ENCODE measurements around the gene EIF3D.

Gene EIF3D

DNA sequence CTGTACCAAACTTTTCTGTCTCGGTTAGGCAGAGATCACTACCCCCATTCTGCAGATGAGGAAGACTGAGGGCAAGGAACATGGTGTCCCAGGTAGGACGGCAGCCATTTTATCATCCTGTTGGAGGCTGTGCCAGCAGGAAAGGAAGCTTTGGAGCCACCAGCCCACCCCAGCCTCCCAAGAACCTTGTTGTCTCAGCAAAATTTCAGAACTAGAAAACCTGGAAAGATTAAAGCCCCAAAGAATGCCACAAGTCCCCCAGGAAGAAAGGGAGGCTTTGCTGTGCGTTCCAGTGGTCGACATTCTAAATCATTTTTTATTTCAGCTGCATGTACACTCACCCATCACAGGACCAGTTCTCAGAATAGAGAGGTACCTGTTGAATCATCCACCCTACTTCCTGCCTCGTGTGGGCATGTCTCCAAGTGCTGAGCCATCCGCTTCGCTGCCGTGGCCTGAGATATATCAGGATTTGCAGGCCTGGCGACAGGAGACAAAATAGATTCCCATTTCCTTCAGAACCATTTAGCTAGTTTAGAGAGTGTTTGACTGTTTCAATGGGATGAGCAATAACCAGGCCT, 13.0 kb upstream of the EIF3D start:
- no peaks in the 10 kb centered on the region for H3K9me3 ChIP-seq (ENCODE audit: control insufficient read depth, insufficient read depth, low read depth, low read length)
- H3K36me3 ChIP-seq (ENCODE audit: control insufficient read depth in 2 of 2, insufficient read depth in 1 of 2, low read length in 2 of 2): no peaks in the 10 kb centered on the region
- H3K4me1 ChIP-seq (ENCODE audit: control insufficient read depth, insufficient read depth, low read length): no peaks in the 10 kb centered on the region
- CTCF ChIA-PET: interaction anchor here (0.6 to 2.9 kb wide), 9 partner anchors 11 to 718 kb away, joined by 3 to 29 read pairs (median 3); no protein-coding TSS in a partner anchor
- TF ChIP-seq SP7 (tag by site-specific recombination; IDR thresholded peaks at IDR 0.05) (no peak), ZNF175 (tag by site-specific recombination; IDR thresholded peaks at IDR 0.05) (no peak), ZNF112 (tag by site-specific recombination; IDR thresholded peaks at IDR 0.05) (no peak), ZFP3 (tag by site-specific recombination; IDR thresholded peaks at IDR 0.05; ENCODE audit: low read depth) (no peak), ZBTB8A (tag by site-specific recombination; IDR thresholded peaks at IDR 0.05) (no peak), ZNF350 (tag by site-specific recombination; IDR thresholded peaks at IDR 0.05) (no peak), ZNF623 (tag by site-specific recombination; IDR thresholded peaks at IDR 0.05) (no peak), GLI4 (tag by site-specific recombination; IDR thresholded peaks at IDR 0.05) (no peak), REPIN1 (tag by site-specific recombination; IDR thresholded peaks at IDR 0.05; ENCODE audit: low read depth) (no peak), SCRT1 (tag by site-specific recombination; IDR thresholded peaks at IDR 0.05; ENCODE audit: borderline replicate concordance) (peak; percentile 91), SCRT2 (tag by site-specific recombination; IDR thresholded peaks at IDR 0.05) (peak; percentile 95), ZNF335 (tag by site-specific recombination; conservative IDR thresholded peaks at IDR 0.05) (no peak), OSR2 (tag by site-specific recombination; IDR thresholded peaks at IDR 0.05) (no peak), ZNF140 (tag by site-specific recombination; IDR thresholded peaks at IDR 0.05) (no peak)
- TF ChIP-seq, protein P1, sequence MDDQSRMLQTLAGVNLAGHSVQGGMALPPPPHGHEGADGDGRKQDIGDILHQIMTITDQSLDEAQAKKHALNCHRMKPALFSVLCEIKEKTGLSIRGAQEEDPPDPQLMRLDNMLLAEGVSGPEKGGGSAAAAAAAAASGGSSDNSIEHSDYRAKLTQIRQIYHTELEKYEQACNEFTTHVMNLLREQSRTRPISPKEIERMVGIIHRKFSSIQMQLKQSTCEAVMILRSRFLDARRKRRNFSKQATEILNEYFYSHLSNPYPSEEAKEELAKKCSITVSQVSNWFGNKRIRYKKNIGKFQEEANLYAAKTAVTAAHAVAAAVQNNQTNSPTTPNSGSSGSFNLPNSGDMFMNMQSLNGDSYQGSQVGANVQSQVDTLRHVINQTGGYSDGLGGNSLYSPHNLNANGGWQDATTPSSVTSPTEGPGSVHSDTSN (CRISPR knock-in tag; IDR thresholded peaks at IDR 0.05): no peak
- TF ChIP-seq, protein P2, sequence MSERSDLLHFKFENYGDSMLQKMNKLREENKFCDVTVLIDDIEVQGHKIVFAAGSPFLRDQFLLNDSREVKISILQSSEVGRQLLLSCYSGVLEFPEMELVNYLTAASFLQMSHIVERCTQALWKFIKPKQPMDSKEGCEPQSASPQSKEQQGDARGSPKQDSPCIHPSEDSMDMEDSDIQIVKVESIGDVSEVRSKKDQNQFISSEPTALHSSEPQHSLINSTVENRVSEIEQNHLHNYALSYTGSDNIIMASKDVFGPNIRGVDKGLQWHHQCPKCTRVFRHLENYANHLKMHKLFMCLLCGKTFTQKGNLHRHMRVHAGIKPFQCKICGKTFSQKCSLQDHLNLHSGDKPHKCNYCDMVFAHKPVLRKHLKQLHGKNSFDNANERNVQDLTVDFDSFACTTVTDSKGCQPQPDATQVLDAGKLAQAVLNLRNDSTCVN (tag by site-specific recombination; optimal IDR thresholded peaks at IDR 0.05): no peak
- TF ChIP-seq, protein P3, sequence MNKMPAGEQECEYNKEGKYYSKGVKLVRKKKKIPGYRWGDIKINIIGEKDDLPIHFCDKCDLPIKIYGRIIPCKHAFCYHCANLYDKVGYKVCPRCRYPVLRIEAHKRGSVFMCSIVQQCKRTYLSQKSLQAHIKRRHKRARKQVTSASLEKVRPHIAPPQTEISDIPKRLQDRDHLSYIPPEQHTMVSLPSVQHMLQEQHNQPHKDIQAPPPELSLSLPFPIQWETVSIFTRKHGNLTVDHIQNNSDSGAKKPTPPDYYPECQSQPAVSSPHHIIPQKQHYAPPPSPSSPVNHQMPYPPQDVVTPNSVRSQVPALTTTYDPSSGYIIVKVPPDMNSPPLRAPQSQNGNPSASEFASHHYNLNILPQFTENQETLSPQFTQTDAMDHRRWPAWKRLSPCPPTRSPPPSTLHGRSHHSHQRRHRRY (tag by site-specific recombination; IDR thresholded peaks at IDR 0.05): no peak
- POLR2A ChIA-PET: interaction anchor here (1.1 to 1.3 kb wide), 2 partner anchors 12 to 234 kb away, joined by 3 to 4 read pairs; partner anchors contain the start of genes EIF3D and IFT27
- H3K27ac ChIP-seq (ENCODE audit: extremely low read depth, low read depth, low read length): no peak overlapping the region
- no peak overlapping the region for H3K4me3 ChIP-seq (ENCODE audit: low read depth, low read length)

DNA sequence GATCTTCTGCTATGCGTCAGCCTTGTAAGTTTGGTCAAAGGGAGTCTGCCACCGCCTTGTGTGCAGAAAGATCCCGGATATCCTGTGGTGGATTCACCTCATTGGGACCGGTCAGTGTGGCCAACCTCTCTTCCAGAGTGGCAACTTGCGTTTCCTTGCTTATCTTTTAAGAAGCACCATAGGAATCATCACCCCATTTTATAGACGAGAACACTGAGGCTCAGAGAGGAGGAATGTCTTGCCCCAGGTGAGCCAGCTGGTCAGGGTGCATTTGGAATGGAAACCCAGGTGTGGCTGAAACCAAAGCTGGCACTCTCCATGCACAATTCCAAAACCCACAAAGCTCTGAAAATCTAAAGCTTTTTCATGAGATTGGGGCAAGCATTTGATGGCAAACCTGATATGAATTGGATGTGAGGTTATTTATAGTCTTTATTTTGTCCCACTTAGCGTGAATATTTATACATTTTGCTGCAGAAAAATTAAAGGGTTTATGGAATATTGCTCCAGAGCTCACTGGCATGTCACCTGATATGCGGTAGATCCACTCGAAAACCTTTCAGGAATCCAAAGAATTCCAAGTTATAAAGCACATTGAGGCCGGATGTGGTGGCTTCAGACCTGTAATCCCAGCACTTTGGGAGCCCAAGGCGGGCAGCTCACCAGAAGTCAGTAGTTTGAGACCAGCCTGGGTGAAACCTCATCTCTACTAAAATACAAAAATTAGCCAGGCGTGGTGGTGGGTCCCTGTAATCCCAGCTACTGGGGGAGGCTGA, 12.1 kb upstream of the EIF3D start:
- H3K27ac ChIP-seq (ENCODE audit: extremely low read depth, low read depth, low read length): no peak overlapping the region
- no peaks in the 10 kb centered on the region for H3K4me1 ChIP-seq (ENCODE audit: control insufficient read depth, insufficient read depth, low read length)
- no peaks in the 10 kb centered on the region for H3K36me3 ChIP-seq (ENCODE audit: control insufficient read depth in 2 of 2, insufficient read depth in 1 of 2, low read length in 2 of 2)
- ChIA-PET POLR2A (interaction anchor here (0.8 to 1.3 kb wide), 2 partner anchors 12 to 235 kb away, joined by 3 read pairs; partner anchors contain the start of genes EIF3D and IFT27), CTCF (interaction anchor here (0.6 to 2.9 kb wide), 6 partner anchors 10 to 396 kb away, joined by 3 to 29 read pairs (median 4); no protein-coding TSS in a partner anchor)
- H3K9me3 ChIP-seq (ENCODE audit: control insufficient read depth, insufficient read depth, low read depth, low read length): no peaks in the 10 kb centered on the region
- H3K4me3 ChIP-seq (ENCODE audit: low read depth, low read length): no peak overlapping the region
- TF ChIP-seq KLF8 (tag by site-specific recombination; IDR thresholded peaks at IDR 0.05) (no peak), GLIS2 (tag by site-specific recombination; IDR thresholded peaks at IDR 0.05) (no peak), GLI2 (tag by site-specific recombination; IDR thresholded peaks at IDR 0.05; ENCODE audit: borderline replicate concordance, low read depth) (no peak), ZNF16 (tag by site-specific recombination; IDR thresholded peaks at IDR 0.05; ENCODE audit: low read depth) (no peak), ZNF223 (tag by site-specific recombination; IDR thresholded peaks at IDR 0.05) (no peak), TCF7L2 (IDR thresholded peaks at IDR 0.05; ENCODE audit: borderline replicate concordance, low read depth, low read length) (no peak), ZNF792 (tag by site-specific recombination; IDR thresholded peaks at IDR 0.05) (no peak), ZNF2 (tag by site-specific recombination; IDR thresholded peaks at IDR 0.05) (no peak), IKZF3 (tag by site-specific recombination; IDR thresholded peaks at IDR 0.05) (no peak)
- TF ChIP-seq, protein P4, sequence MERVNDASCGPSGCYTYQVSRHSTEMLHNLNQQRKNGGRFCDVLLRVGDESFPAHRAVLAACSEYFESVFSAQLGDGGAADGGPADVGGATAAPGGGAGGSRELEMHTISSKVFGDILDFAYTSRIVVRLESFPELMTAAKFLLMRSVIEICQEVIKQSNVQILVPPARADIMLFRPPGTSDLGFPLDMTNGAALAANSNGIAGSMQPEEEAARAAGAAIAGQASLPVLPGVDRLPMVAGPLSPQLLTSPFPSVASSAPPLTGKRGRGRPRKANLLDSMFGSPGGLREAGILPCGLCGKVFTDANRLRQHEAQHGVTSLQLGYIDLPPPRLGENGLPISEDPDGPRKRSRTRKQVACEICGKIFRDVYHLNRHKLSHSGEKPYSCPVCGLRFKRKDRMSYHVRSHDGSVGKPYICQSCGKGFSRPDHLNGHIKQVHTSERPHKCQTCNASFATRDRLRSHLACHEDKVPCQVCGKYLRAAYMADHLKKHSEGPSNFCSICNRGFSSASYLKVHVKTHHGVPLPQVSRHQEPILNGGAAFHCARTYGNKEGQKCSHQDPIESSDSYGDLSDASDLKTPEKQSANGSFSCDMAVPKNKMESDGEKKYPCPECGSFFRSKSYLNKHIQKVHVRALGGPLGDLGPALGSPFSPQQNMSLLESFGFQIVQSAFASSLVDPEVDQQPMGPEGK (tag by site-specific recombination; IDR thresholded peaks at IDR 0.05): no peak
